GM12875 (cell line): ENCODE results near the gene PARD3B.

Source experiments
- H3K4me3 ChIP-seq: one replicate; pipeline ENCODE4 v1.5.1; 2011; ENCODE audit warnings: low read depth, low read length, control low read depth
- TF ChIP-seq, protein P1 (sequence below): IDR thresholded peaks from 2 replicates; pipeline ENCODE4 v1.5.1; 2011; ENCODE audit warnings: low read depth, mild to moderate bottlenecking, control low read depth, inconsistent platforms, low read length, moderate library complexity, borderline replicate concordance; ENCODE audit not compliant: insufficient read depth

The PARD3B gene, protein sequence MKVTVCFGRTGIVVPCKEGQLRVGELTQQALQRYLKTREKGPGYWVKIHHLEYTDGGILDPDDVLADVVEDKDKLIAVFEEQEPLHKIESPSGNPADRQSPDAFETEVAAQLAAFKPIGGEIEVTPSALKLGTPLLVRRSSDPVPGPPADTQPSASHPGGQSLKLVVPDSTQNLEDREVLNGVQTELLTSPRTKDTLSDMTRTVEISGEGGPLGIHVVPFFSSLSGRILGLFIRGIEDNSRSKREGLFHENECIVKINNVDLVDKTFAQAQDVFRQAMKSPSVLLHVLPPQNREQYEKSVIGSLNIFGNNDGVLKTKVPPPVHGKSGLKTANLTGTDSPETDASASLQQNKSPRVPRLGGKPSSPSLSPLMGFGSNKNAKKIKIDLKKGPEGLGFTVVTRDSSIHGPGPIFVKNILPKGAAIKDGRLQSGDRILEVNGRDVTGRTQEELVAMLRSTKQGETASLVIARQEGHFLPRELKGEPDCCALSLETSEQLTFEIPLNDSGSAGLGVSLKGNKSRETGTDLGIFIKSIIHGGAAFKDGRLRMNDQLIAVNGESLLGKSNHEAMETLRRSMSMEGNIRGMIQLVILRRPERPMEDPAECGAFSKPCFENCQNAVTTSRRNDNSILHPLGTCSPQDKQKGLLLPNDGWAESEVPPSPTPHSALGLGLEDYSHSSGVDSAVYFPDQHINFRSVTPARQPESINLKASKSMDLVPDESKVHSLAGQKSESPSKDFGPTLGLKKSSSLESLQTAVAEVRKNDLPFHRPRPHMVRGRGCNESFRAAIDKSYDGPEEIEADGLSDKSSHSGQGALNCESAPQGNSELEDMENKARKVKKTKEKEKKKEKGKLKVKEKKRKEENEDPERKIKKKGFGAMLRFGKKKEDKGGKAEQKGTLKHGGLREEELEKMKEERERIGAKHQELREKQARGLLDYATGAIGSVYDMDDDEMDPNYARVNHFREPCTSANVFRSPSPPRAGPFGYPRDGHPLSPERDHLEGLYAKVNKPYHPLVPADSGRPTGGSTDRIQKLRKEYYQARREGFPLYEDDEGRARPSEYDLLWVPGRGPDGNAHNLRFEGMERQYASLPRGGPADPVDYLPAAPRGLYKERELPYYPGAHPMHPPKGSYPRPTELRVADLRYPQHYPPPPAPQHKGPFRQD (N-terminal part only)

DNA sequence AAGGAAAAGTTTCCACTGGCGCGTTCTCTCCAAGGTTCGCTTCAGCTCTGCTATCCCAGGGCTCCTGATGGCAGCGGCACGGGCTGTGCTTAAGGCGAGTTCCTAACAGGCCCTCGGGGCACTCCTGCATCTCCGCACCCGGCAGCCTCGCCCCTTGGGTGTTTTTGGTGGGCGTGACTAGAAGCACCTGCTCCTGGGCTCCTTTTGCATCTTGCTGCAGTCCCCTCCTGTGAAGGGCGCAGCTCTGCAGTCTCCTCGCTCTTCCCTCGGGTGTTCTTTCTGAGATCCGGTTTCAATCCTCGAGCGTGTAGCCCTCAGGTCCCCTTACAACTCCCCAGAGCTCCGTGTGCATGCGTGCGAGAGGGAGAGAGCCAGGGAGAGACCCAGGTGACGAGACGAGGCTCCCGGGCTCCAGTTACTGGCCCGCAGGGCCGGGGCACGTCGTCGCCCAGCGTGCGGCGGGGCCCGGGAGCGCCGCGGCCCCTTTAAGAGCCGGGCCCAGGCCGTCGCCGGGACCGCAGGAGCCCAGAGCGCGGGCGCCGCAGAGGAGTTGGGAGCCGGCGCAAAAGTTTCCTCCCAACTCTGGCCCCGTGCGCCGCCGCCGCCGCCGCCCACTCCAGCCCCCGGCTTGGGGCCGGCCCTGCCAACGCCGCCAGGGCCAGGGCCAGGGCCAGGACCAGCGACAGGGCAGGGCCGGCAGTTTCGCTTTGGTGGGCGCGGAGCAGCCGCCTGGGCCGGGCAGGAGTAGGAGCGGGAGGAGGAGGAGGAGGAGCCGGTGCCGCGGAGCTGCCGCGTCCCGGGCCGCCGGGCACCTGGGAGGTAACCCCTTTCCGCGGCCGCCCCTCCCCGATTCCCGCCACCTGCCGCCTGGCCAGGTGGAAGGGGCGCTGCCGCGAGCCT lies at the start of gene PARD3B:
TSS of gene PARD3B (plus strand) at position 515 of the 900 bp plus-strand sequence. CDS start 525 bp downstream, outside the sequence.
- H3K4me3 ChIP-seq: no peak within 1 kb of the TSS
- TF ChIP-seq, protein P1, sequence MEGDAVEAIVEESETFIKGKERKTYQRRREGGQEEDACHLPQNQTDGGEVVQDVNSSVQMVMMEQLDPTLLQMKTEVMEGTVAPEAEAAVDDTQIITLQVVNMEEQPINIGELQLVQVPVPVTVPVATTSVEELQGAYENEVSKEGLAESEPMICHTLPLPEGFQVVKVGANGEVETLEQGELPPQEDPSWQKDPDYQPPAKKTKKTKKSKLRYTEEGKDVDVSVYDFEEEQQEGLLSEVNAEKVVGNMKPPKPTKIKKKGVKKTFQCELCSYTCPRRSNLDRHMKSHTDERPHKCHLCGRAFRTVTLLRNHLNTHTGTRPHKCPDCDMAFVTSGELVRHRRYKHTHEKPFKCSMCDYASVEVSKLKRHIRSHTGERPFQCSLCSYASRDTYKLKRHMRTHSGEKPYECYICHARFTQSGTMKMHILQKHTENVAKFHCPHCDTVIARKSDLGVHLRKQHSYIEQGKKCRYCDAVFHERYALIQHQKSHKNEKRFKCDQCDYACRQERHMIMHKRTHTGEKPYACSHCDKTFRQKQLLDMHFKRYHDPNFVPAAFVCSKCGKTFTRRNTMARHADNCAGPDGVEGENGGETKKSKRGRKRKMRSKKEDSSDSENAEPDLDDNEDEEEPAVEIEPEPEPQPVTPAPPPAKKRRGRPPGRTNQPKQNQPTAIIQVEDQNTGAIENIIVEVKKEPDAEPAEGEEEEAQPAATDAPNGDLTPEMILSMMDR: no peak

DNA sequence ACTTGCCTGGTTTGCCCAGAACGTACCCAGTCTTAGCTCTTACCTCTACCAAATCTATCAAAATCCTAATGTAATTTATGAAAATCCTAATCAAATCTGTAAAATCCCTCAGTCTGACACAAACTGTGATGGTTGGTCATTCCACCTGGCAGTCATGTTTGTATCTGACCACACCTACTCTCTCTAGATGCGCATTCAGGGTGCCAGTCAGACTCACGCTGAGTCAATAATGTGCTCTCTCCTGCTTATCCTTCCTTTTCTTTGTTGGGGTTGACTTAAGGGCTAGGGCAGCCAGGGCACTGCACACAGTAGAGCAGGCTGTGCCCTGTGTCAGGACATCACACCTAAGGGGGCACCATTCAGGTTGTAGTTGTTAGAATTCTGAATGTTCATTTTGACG lies 48.5 kb upstream of the PARD3B start:
- no peak overlapping the region for H3K4me3 ChIP-seq
- TF ChIP-seq, protein P1: no peak

DNA sequence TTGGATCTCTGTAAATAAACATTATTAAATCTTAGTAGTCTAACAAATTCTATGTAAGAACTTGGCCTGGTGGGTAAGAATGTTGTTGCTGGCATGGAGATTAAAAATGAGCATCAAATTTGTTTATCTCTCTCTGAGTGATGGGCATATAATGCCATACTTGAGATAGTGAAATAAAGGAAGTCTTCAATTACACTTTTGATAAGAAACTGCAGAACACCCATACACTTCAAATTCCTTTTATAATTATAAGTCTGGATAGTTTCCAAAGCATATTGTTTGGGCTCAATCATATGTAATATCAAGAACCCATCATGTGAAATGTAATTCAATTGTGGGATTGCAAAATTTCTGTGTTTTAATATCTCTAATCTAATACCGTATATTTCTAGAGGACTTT lies 47.4 kb upstream of the PARD3B start:
- no peak overlapping the region for H3K4me3 ChIP-seq
- TF ChIP-seq, protein P1: no peak

DNA sequence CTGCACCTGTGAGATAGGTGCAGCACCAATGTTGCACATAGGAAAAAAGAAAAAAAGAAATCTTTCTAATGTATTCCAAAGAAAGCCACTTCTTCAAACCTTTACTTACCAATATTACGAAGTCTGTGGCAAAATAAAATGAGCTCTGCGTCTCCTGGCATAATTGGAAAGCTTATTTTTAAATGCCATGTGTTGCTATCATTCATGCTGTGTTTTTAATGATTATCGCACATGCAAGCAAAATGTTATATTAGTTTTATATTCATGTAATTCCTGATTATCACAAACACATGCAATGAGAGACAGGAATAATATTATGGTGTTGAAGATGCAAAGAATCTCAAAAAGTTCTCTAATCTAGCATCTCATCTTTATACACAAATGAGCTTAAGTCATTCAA lies 47.0 kb upstream of the PARD3B start:
- H3K4me3 ChIP-seq: no peak overlapping the region
- TF ChIP-seq, protein P1: no peak

DNA sequence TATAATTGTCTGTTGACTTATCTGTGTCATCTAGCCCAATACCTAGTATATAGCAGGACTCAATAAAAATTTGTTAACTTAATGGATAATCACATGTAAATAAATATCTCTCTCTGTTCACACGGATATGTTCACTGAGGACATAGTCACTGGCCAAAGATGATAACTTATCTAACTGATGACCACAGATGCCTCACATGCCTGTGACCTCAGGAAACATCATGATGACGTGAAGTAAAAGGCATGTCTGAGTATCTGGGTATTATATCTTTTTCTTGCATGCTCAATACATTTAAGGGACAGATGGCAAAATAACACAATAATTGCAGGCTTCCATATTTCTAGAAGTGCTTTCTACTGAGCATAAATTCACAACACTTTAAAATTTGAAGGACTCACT lies 41.4 kb upstream of the PARD3B start:
- TF ChIP-seq, protein P1: no peak
- no peak overlapping the region for H3K4me3 ChIP-seq

DNA sequence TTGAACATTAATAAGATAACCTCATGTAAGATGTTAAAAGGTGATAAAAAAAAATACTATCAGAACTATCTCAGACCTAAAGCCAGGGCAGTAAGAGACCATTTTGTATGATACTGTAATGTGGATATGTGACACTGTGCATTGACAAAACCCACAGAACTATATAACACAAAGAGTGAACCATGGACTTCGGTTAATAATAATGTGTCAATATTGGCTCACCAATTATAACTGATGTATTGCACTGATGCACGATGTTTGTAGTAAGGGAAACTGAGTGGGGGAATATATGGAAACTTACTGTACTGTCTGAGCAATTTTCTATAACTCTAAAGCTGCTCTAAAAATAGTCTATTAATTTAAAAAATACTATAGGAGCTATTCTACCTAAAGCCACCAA lies 40.7 kb upstream of the PARD3B start:
- TF ChIP-seq, protein P1: no peak
- no peak overlapping the region for H3K4me3 ChIP-seq
